ENCODE measurements around the gene FNDC11. TPM values are rescaled to one million over a fixed set of nuclear protein-coding genes. Genes with fewer than 3 reads are reported as not detected.

FNDC11 gene
- total and polyA plus RNA-seq, 4 donors, result under 0.01 to 0.01 TPM; not detected in 2

- no peak for TF ChIP-seq CTCF (IDR thresholded peaks at IDR 0.05; ENCODE audit: low read depth, low read length, missing input control)
These were observed 8.1 kb upstream of the FNDC11 start (continued) for GRCh38 chr20:63545814-63546213.

- no peak overlapping the region for H3K4me3 ChIP-seq (ENCODE audit: low read depth in 1 of 3, low read length in 3 of 3)
- no peak overlapping the region for H3K27ac ChIP-seq (ENCODE audit: low read depth in 1 of 2, low read length in 2 of 2)
- no peaks in the 10 kb centered on the region for H3K9me3 ChIP-seq (ENCODE audit: control insufficient read depth in 4 of 4, low read length in 3 of 4)
- H3K27me3 ChIP-seq (ENCODE audit: control insufficient read depth in 4 of 4, insufficient read depth in 4 of 4, low read length in 3 of 4), result peaks cover 0 to 2% (median 0%) of the 10 kb centered on the region in 4 donors
- H3K36me3 ChIP-seq (ENCODE audit: control insufficient read depth in 4 of 4, insufficient read depth in 3 of 4, low read depth in 1 of 4, low read length in 3 of 4), result no peaks in the 10 kb centered on the region
- DNase-seq (ENCODE audit: low spot score), result no peak
- TF ChIP-seq FOXA2 (IDR thresholded peaks at IDR 0.05), result no peak
- no peak for TF ChIP-seq MAX (IDR thresholded peaks at IDR 0.05)
- no peak for TF ChIP-seq REST (IDR thresholded peaks at IDR 0.05)
- TF ChIP-seq NR2F2 (IDR thresholded peaks at IDR 0.05), result no peak
- WGBS, result 78% methylated on average over 20 of the region's 20 CpGs
- H3K4me1 ChIP-seq (ENCODE audit: control insufficient read depth in 4 of 4, insufficient read depth in 4 of 4, low read length in 3 of 4), result no peaks in the 10 kb centered on the region
- H3K9ac ChIP-seq (ENCODE audit: low read depth in 1 of 2, low read length in 2 of 2), result no peak overlapping the region
These were observed 7.6 kb upstream of the FNDC11 start for GRCh38 chr20:63546256-63546955.

GRCh38 chr20:63546956-63547724 lies 6.8 kb upstream of the FNDC11 start:
- Histone ChIP-seq H3K4me3 (ENCODE audit: low read depth in 1 of 3, low read length in 3 of 3) (no peak overlapping the region), H3K9ac (ENCODE audit: low read depth in 1 of 2, low read length in 2 of 2) (no peak overlapping the region), H3K36me3 (ENCODE audit: control insufficient read depth in 4 of 4, insufficient read depth in 3 of 4, low read depth in 1 of 4, low read length in 3 of 4) (no peaks in the 10 kb centered on the region), H3K27ac (ENCODE audit: low read depth in 1 of 2, low read length in 2 of 2) (no peak overlapping the region), H3K9me3 (ENCODE audit: control insufficient read depth in 4 of 4, low read length in 3 of 4) (no peaks in the 10 kb centered on the region), H3K4me1 (ENCODE audit: control insufficient read depth in 4 of 4, insufficient read depth in 4 of 4, low read length in 3 of 4) (no peaks in the 10 kb centered on the region), H3K27me3 (ENCODE audit: control insufficient read depth in 4 of 4, insufficient read depth in 4 of 4, low read length in 3 of 4) (peaks cover 0 to 2% (median 0%) of the 10 kb centered on the region in 4 donors)
- no peak for DNase-seq (ENCODE audit: low spot score)
- 60% methylated on average over 58 of the region's 58 CpGs for WGBS
- TF ChIP-seq SP1 (IDR thresholded peaks at IDR 0.05), result no peak
- no peak for TF ChIP-seq ZBTB33 (IDR thresholded peaks at IDR 0.05)
- TF ChIP-seq YY1 (IDR thresholded peaks at IDR 0.05), result no peak
- no peak for TF ChIP-seq HNF4G (IDR thresholded peaks at IDR 0.05)
- TF ChIP-seq FOXA2 (IDR thresholded peaks at IDR 0.05), result no peak
- TF ChIP-seq ATF3 (IDR thresholded peaks at IDR 0.05), result no peak
- TF ChIP-seq RXRA (IDR thresholded peaks at IDR 0.05), result no peak
- TF ChIP-seq NR2F2 (IDR thresholded peaks at IDR 0.05), result no peak

All from liver (tissue), 9 donors.